Measurements from ENCODE around the gene GZMM.

The GZMM gene

GRCh38 chr19:558770-559439, 15.1 kb downstream of the GZMM start:
- in situ Hi-C loops (cut with MboI; ENCODE audit: low sequenced_read_pairs): no loop called here

GRCh38 chr19:560121-560520, 16.3 kb downstream of the GZMM start:
- in situ Hi-C loops (cut with MboI; ENCODE audit: low sequenced_read_pairs): no loop called here

GRCh38 chr19:566403-566802, 22.6 kb downstream of the GZMM start:
- in situ Hi-C loops (cut with MboI; ENCODE audit: low sequenced_read_pairs): no loop called here

- in situ Hi-C loops (cut with MboI; ENCODE audit: low sequenced_read_pairs): no loop called here
Measured at GRCh38 chr19:566844-567243, 23.0 kb downstream of the GZMM start.

- in situ Hi-C loops (cut with MboI; ENCODE audit: low sequenced_read_pairs): no loop called here
Measured at GRCh38 chr19:567296-567900, 23.5 kb downstream of the GZMM start.

- in situ Hi-C loops (cut with MboI; ENCODE audit: low sequenced_read_pairs): no loop called here
Measured at GRCh38 chr19:570251-570686, 26.4 kb downstream of the GZMM start.

- in situ Hi-C loops (cut with MboI; ENCODE audit: low sequenced_read_pairs): no loop called here
Measured at GRCh38 chr19:570937-571565, 27.2 kb downstream of the GZMM start.

GRCh38 chr19:571566-571974, 27.7 kb downstream of the GZMM start:
- in situ Hi-C loops (cut with MboI; ENCODE audit: low sequenced_read_pairs): no loop called here

- in situ Hi-C loops (cut with MboI; ENCODE audit: low sequenced_read_pairs): no loop called here
Measured at GRCh38 chr19:572140-572742, 28.4 kb downstream of the GZMM start, which contains the start of gene BSG. Gene BSG (plus strand): TSS chr19:572596. CDS start chr19:572635, 39 bp downstream.

- in situ Hi-C loops (cut with MboI; ENCODE audit: low sequenced_read_pairs): no loop called here
Measured at GRCh38 chr19:572743-573518, 29.1 kb downstream of the GZMM start.

- in situ Hi-C loops (cut with MboI; ENCODE audit: low sequenced_read_pairs): no loop called here
Measured at GRCh38 chr19:573519-573825, 29.6 kb downstream of the GZMM start.

GRCh38 chr19:574658-575526, 31.0 kb downstream of the GZMM start:
- in situ Hi-C loops (cut with MboI; ENCODE audit: low sequenced_read_pairs): no loop called here

- in situ Hi-C loops (cut with MboI; ENCODE audit: low sequenced_read_pairs): no loop called here
Measured at GRCh38 chr19:575527-576506, 32.0 kb downstream of the GZMM start.

GRCh38 chr19:576768-577438, 33.0 kb downstream of the GZMM start:
- in situ Hi-C loops (cut with MboI; ENCODE audit: low sequenced_read_pairs): no loop called here

- in situ Hi-C loops (cut with MboI; ENCODE audit: low sequenced_read_pairs): no loop called here
Measured at GRCh38 chr19:577439-578392, 33.9 kb downstream of the GZMM start.

GRCh38 chr19:579111-579841, 35.4 kb downstream of the GZMM start:
- in situ Hi-C loops (cut with MboI; ENCODE audit: low sequenced_read_pairs): no loop called here

- in situ Hi-C loops (cut with MboI; ENCODE audit: low sequenced_read_pairs): no loop called here
Measured at GRCh38 chr19:579842-580155, 35.9 kb downstream of the GZMM start.

Measured in HL-60/S4 treated with phorbol 12-myristate 13-acetate at 8.2 ng/mL for 4 days and 3 days (cell line).